Measurements from ENCODE around the gene L2HGDH. TPM values are rescaled to one million over a fixed set of nuclear protein-coding genes. Genes with fewer than 3 reads are reported as not detected.
"Not testable (repeated sequence)": the region's sequence is repeated elsewhere in the genome, so short reads cannot be mapped to it uniquely, and the experiment has no call there.

Gene L2HGDH
- total RNA-seq, 1 experiment from 2014 or later = 16.9 TPM

GRCh38 chr14:50357124-50357523 is 45.1 kb upstream of the L2HGDH start (continued):
- no peak for TF ChIP-seq ATF3 (IDR thresholded peaks at IDR 0.05)
- TF ChIP-seq JUND (IDR thresholded peaks at IDR 0.05) = no peak
- no peak for TF ChIP-seq CEBPB (IDR thresholded peaks at IDR 0.05; ENCODE audit: low read depth)
- no peak for TF ChIP-seq ZFX (IDR thresholded peaks at IDR 0.05)
- no peak for TF ChIP-seq SP1 (IDR thresholded peaks at IDR 0.05; ENCODE audit: low read depth)

GRCh38 chr14:50356283-50356682 is 44.3 kb upstream of the L2HGDH start:
- H3K4me3 ChIP-seq (replicated peaks in 1 of 2; ENCODE audit: low read depth in 1 of 2, low read length in 2 of 2); POLR2A ChIA-PET; H2AFZ ChIP-seq (ENCODE audit: low read depth, low read length, poor library complexity, severe bottlenecking); intact Hi-C loops (cut with micrococcal nuclease); ATAC-seq; RAD21 ChIA-PET (ENCODE audit: low non-redundant PET in 1 of 2, low total read pairs in 2 of 2, uncharacterized antibody in 2 of 2, unreplicated experiment in 2 of 2); H3K27me3 ChIP-seq (ENCODE audit: insufficient read depth, low read length); H3K9me2 ChIP-seq (ENCODE audit: insufficient read depth); H3K79me2 ChIP-seq (ENCODE audit: insufficient read depth, low read length); H3K4me1 ChIP-seq (ENCODE audit: control insufficient read depth in 1 of 2, insufficient read depth in 2 of 2, low read length in 2 of 2); H3K36me3 ChIP-seq (ENCODE audit: control insufficient read depth in 1 of 2, insufficient read depth in 2 of 2, low read length in 2 of 2); H3K9ac ChIP-seq (ENCODE audit: low read length); BruUV-seq (replicated peaks); H3K4me2 ChIP-seq (ENCODE audit: low read length); H4K20me1 ChIP-seq (ENCODE audit: insufficient read depth); H3K27ac ChIP-seq (ENCODE audit: low read depth, low read length); H3K9me3 ChIP-seq (ENCODE audit: control insufficient read depth in 1 of 2, insufficient read depth in 1 of 2, low read depth in 1 of 2, low read length in 2 of 2); CTCF ChIA-PET; DNase-seq (ENCODE audit: low read depth, low spot score): not testable (repeated sequence)

GRCh38 chr14:50355692-50356091 is 43.7 kb upstream of the L2HGDH start:
- CTCF ChIA-PET = no interaction called here
- Histone ChIP-seq H3K79me2 (ENCODE audit: insufficient read depth, low read length) (no peaks in the 10 kb centered on the region), H3K36me3 (ENCODE audit: control insufficient read depth in 1 of 2, insufficient read depth in 2 of 2, low read length in 2 of 2) (no peaks in the 10 kb centered on the region), H3K9me2 (ENCODE audit: insufficient read depth) (no peaks in the 10 kb centered on the region), H4K20me1 (ENCODE audit: insufficient read depth) (no peaks in the 10 kb centered on the region), H3K9ac (ENCODE audit: low read length) (no peak overlapping the region), H3K27me3 (ENCODE audit: insufficient read depth, low read length) (no peaks in the 10 kb centered on the region), H2AFZ (ENCODE audit: low read depth, low read length, poor library complexity, severe bottlenecking) (no peak overlapping the region), H3K4me1 (ENCODE audit: control insufficient read depth in 1 of 2, insufficient read depth in 2 of 2, low read length in 2 of 2) (peaks cover 0 to under 1% of the 10 kb centered on the region in 2 experiments; a peak in 1 of 4 replicates), H3K9me3 (ENCODE audit: control insufficient read depth in 1 of 2, insufficient read depth in 1 of 2, low read depth in 1 of 2, low read length in 2 of 2) (no peaks in the 10 kb centered on the region), H3K4me3 (replicated peaks in 1 of 2; ENCODE audit: low read depth in 1 of 2, low read length in 2 of 2) (no peak overlapping the region), H3K27ac (ENCODE audit: low read depth, low read length) (no peak overlapping the region), H3K4me2 (ENCODE audit: low read length) (no peak overlapping the region)
- RAD21 ChIA-PET (ENCODE audit: low non-redundant PET in 1 of 2, low total read pairs in 2 of 2, uncharacterized antibody in 2 of 2, unreplicated experiment in 2 of 2) = no interaction called here
- POLR2A ChIA-PET = no interaction called here
- intact Hi-C loops (cut with micrococcal nuclease) = no loop called here
- BruUV-seq (replicated peaks) = no TSS peak
- TF ChIP-seq RAD21 (IDR thresholded peaks at IDR 0.05; ENCODE audit: low read depth) (no peak), CBX3 (IDR thresholded peaks at IDR 0.05; ENCODE audit: low read depth) (no peak), ELF1 (IDR thresholded peaks at IDR 0.05; ENCODE audit: borderline replicate concordance, low read depth) (no peak)
- ATAC-seq (no peak), DNase-seq (ENCODE audit: low read depth, low spot score) (no peak)

Measured in HCT116 (cell line).